Subcutaneous adipose tissue (tissue), 4 donors: ENCODE data around the gene C1orf116. TPM values are rescaled to one million over a fixed set of nuclear protein-coding genes. Genes with fewer than 3 reads are reported as not detected.

Experiments used
- CTCF ChIP-seq: fragments of 450-650 bp; IDR thresholded peaks from one replicate; pipeline ENCODE4 v1.5.1; 2016; ENCODE audit warnings: low read depth, mild to moderate bottlenecking, control low read depth, antibody characterized with exemption, moderate library complexity
- total RNA-seq, 4 donors: library from RNA; depleted of rRNA; stranded (reverse); fragments of >200 nt; gene quantifications; one replicate each; pipeline ENCODE4 v1.1.0, GENCODE V29; 2016

Gene C1orf116
- total RNA-seq, 4 donors from 2014 or later = under 0.01 to 0.17 TPM; not detected in 2

- TF ChIP-seq CTCF = no peak
Measured at GRCh38 chr1:207076181-207076955, 43.8 kb upstream of the C1orf116 start.

GRCh38 chr1:207073906-207074820 lies 41.6 kb upstream of the C1orf116 start:
- TF ChIP-seq CTCF = no peak

- TF ChIP-seq CTCF = no peak
Measured at GRCh38 chr1:207072233-207072632, 39.7 kb upstream of the C1orf116 start.

- no peak for TF ChIP-seq CTCF
Measured at GRCh38 chr1:207071426-207071825, 38.9 kb upstream of the C1orf116 start.

- TF ChIP-seq CTCF = no peak
Measured at GRCh38 chr1:207070811-207071210, 38.3 kb upstream of the C1orf116 start.

- no peak for TF ChIP-seq CTCF
Measured at GRCh38 chr1:207069858-207070506, 37.4 kb upstream of the C1orf116 start.

GRCh38 chr1:207069061-207069460 lies 36.5 kb upstream of the C1orf116 start:
- no peak for TF ChIP-seq CTCF
